A549 (cell line): ENCODE results near the gene TMEM30B. TPM values are rescaled to one million over a fixed set of nuclear protein-coding genes. Genes with fewer than 3 reads are reported as not detected.

ENCODE experiments used
- ATAC-seq, 2 experiments: fragments of 200-7000 bp in 1 of 2; fragments of >200 bp in 1 of 2; cut with Nextera tagmentation in 1 of 2; cut with Tn5 transposase in 1 of 2; 3 replicates each; pipeline versions ENCODE4 v1.8.0 to v1.9.1; 2018 to 2020; ENCODE audit warnings: mild to moderate bottlenecking in 1 of 2, moderate library complexity in 1 of 2
- CTCF ChIA-PET: fragments of 300-600 bp; sonication (Branson Sonifier 250); formaldehyde crosslinking; extraction: SDS; loops from one replicate; lab custom pipeline; 2021; ENCODE audit warnings: antibody characterized with exemption, inconsistent platforms; lab: Yijun Ruan, JAX
- POLR2A ChIA-PET: fragments of 350-600 bp; formaldehyde crosslinking; extraction: SDS; loops from one replicate; lab custom pipeline; 2021; ENCODE audit warnings: antibody characterized with exemption, inconsistent platforms; lab: Yijun Ruan, JAX
- DNase-seq, 2 experiments: peaks; one replicate each; pipeline versions ENCODE4 v3.0.0 to v3.0.0-alpha.2; 2011 to 2016; ENCODE audit warnings: low read depth in 1 of 2, low spot score in 1 of 2
- FAIRE-seq: peaks from 2 replicates; lab custom pipeline; 2011; peaks lifted over from hg19 to GRCh38; lab: Jason Lieb, UNC
- H3K27ac ChIP-seq, 2 experiments: fragments of >200 bp; sonication (Bioruptor Twin); formaldehyde crosslinking; 3 replicates each; pipeline ENCODE4 v1.5.1; 2016 to 2017
- H3K4me1 ChIP-seq: fragments of >200 bp; sonication (Bioruptor Twin); formaldehyde crosslinking; 3 replicates; pipeline ENCODE4 v1.6.1; 2016
- H3K4me2 ChIP-seq: fragments of >200 bp; sonication (Bioruptor Twin); formaldehyde crosslinking; 3 replicates; pipeline ENCODE4 v1.6.1; 2016
- H3K4me3 ChIP-seq: fragments of >200 bp; sonication (Bioruptor Twin); formaldehyde crosslinking; 3 replicates; pipeline ENCODE4 v1.5.1; 2016
- H3K9me3 ChIP-seq: fragments of >200 bp; sonication (Bioruptor Twin); formaldehyde crosslinking; 3 replicates; pipeline ENCODE4 v1.6.1; 2016
- CBX8 ChIP-seq: fragments of 200-600 bp; sonication (generic); IDR thresholded peaks from 2 replicates; pipeline ENCODE4 v1.6.1; 2016
- CEBPB ChIP-seq, 2 experiments: fragments of >200 bp in 1 of 2; sonication (Bioruptor Twin) in 1 of 2; formaldehyde crosslinking in 1 of 2; IDR thresholded peaks; 2 replicates each; pipeline ENCODE4 v1.6.1; 2012 to 2016
- CHD4 ChIP-seq: fragments of 200-600 bp; sonication (generic); IDR thresholded peaks from 2 replicates; pipeline ENCODE4 v1.6.1; 2016; ENCODE audit warnings: antibody characterized with exemption, mild to moderate bottlenecking, borderline replicate concordance
- EP300 ChIP-seq, 2 experiments: fragments of >200 bp; sonication (Bioruptor Twin); formaldehyde crosslinking; IDR thresholded peaks; 2 replicates in 1 of 2; 3 replicates in 1 of 2; pipeline ENCODE4 v1.6.1; 2016 to 2017
- HOXB5 ChIP-seq: fragments of 250-450 bp; sonication (Bioruptor Pico); IDR thresholded peaks from 2 replicates; pipeline ENCODE4 v1.5.0; 2020; ENCODE audit warnings: mild to moderate bottlenecking, moderate library complexity
- JUN ChIP-seq, 2 experiments: fragments of >200 bp; sonication (Bioruptor Twin); formaldehyde crosslinking; IDR thresholded peaks; 2 replicates in 1 of 2; 3 replicates in 1 of 2; pipeline ENCODE4 v1.6.1; 2016 to 2017
- KDM1A ChIP-seq: fragments of 200-600 bp; sonication (generic); IDR thresholded peaks from 2 replicates; pipeline ENCODE4 v1.6.1; 2016; ENCODE audit warnings: low read depth, mild to moderate bottlenecking
- KDM5A ChIP-seq: fragments of 200-600 bp; sonication (generic); IDR thresholded peaks from 2 replicates; pipeline ENCODE4 v1.6.1; 2016; ENCODE audit warnings: antibody characterized with exemption, mild to moderate bottlenecking
- MAFK ChIP-seq: fragments of 450-650 bp; IDR thresholded peaks from 2 replicates; pipeline ENCODE4 v1.6.1; 2014; ENCODE audit not compliant: partially characterized antibody
- NFE2L2 ChIP-seq: fragments of 150-350 bp; conservative IDR thresholded peaks from 2 replicates; pipeline ENCODE4 v1.6.1; 2014; ENCODE audit warnings: low read length
- PBX3 ChIP-seq: IDR thresholded peaks from 2 replicates; pipeline ENCODE4 v1.6.1; 2012
- RCOR1 ChIP-seq: fragments of 150-350 bp; IDR thresholded peaks from 2 replicates; pipeline ENCODE4 v1.6.1; 2014; ENCODE audit warnings: antibody characterized with exemption, low read length, low read depth
- ZFP36 ChIP-seq: fragments of 450-650 bp; IDR thresholded peaks from 2 replicates; pipeline ENCODE4 v1.6.1; 2014; ENCODE audit warnings: borderline replicate concordance; ENCODE audit not compliant: partially characterized antibody
- ZSCAN20 ChIP-seq: fragments of 250-450 bp; sonication (Bioruptor Pico); IDR thresholded peaks from 2 replicates; pipeline ENCODE4 v1.8.0; 2022; ENCODE audit warnings: mild to moderate bottlenecking, moderate library complexity
- WGBS: methylation state at CpG from one replicate; pipeline ENCODE4 v1.1.6; 2017; ENCODE audit errors: missing lambda C conversion rate; 5-methylcytosine and 5-hydroxymethylcytosine counted together
- polyA plus RNA-seq, 4 experiments: library from polyadenylated mRNA; depleted of rRNA in 3 of 4; stranded (reverse); fragments of >200 nt; fragmentation: RNase III in 1 of 4; extraction: RNeasy Plus Mini Kit Qiagen cat#74134 plus additional on column Dnase treatment in 1 of 4; gene quantifications; 2 replicates in 3 of 4; 3 replicates in 1 of 4; pipeline ENCODE4 v1.2.3, GENCODE V29; 2011 to 2017

TMEM30B gene
- polyA plus RNA-seq, 2 of the 4 experiments (the other 2 are of a cell fraction) = 0.16 to 0.21 TPM

- TF ChIP-seq HOXB5 (CRISPR knock-in tag) (no peak), KDM1A (no peak), NFE2L2 (no peak), CHD4 (no peak)
- TF ChIP-seq, all 56 proteins: peak for 0
These were observed 51.2 kb downstream of the TMEM30B start (continued) for GRCh38 chr14:61229981-61230380.

GRCh38 chr14:61229475-61229888, 51.7 kb downstream of the TMEM30B start:
- FAIRE-seq (no peak), ATAC-seq (no peak), DNase-seq (no peak)
- POLR2A ChIA-PET = no interaction called here
- no peak for TF ChIP-seq JUN (IDR thresholded peaks at IDR 0.05)
- no peak for TF ChIP-seq KDM5A
- TF ChIP-seq EP300 (IDR thresholded peaks at IDR 0.05) = no peak
- no peak for TF ChIP-seq ZFP36
- no peak for TF ChIP-seq ZSCAN20 (CRISPR knock-in tag)
- TF ChIP-seq CEBPB (IDR thresholded peaks at IDR 0.05) = no peak
- TF ChIP-seq CBX8 = no peak
- no peak for TF ChIP-seq PBX3
- CTCF ChIA-PET = no interaction called here
- peaks cover 5% of the 10 kb centered on the region; the same call in 1 of the 3 replicates for H3K4me1 ChIP-seq
- no peak overlapping the region for H3K27ac ChIP-seq
- H3K9me3 ChIP-seq = no peaks in the 10 kb centered on the region
- 74% methylated on average over 6 of the region's 6 CpGs for WGBS
- no peak overlapping the region for H3K4me2 ChIP-seq
- H3K4me3 ChIP-seq = no peak overlapping the region

- ATAC-seq = no peak
- Histone ChIP-seq H3K9me3 (no peaks in the 10 kb centered on the region), H3K4me2 (no peak overlapping the region), H3K27ac (no peak overlapping the region), H3K4me3 (no peak overlapping the region), H3K4me1 (no peaks in the 10 kb centered on the region)
- DNase-seq = no peak
- WGBS = 46% methylated on average over 6 of the region's 6 CpGs
- ChIA-PET CTCF (interaction anchor here (1.2 kb wide), 1 partner anchor 247 kb away, joined by 3 read pairs; the partner anchor contains the start of genes SLC38A6 and TRMT5), POLR2A (no interaction called here)
- FAIRE-seq = no peak
- TF ChIP-seq MAFK = peak; percentile 26
- TF ChIP-seq RCOR1 = no peak
- TF ChIP-seq, all 56 proteins: peak for 1
These were observed 53.1 kb downstream of the TMEM30B start for GRCh38 chr14:61227884-61228591.

Other genes starting within 250 kb of the TMEM30B start
- gene PRKCH, start 40.2 kb upstream of the TMEM30B start, polyA plus RNA-seq (2011; rRNA removed) = 8.5 and 10.0 TPM in 2 replicates
- 9.4 to 12.0 TPM (median 10.2 TPM) in 3 replicates for gene PRKCH, start 40.2 kb upstream of the TMEM30B start, polyA plus RNA-seq (2017; fragmentation: RNase III; extraction: RNeasy Plus Mini Kit Qiagen cat#74134 plus additional on column Dnase treatment)